Measurements from ENCODE around the gene VASP. TPM values are rescaled to one million over a fixed set of nuclear protein-coding genes. Genes with fewer than 3 reads are reported as not detected.

Gene VASP
- 42.5 and 42.9 TPM in 2 replicates for total RNA-seq

GRCh38 chr19:45506989-45507871 is at the start of gene VASP:
Gene VASP, plus strand, starts transcription at chr19:45507479. Its CDS starts 293 bp downstream, at chr19:45507772.

DNA sequence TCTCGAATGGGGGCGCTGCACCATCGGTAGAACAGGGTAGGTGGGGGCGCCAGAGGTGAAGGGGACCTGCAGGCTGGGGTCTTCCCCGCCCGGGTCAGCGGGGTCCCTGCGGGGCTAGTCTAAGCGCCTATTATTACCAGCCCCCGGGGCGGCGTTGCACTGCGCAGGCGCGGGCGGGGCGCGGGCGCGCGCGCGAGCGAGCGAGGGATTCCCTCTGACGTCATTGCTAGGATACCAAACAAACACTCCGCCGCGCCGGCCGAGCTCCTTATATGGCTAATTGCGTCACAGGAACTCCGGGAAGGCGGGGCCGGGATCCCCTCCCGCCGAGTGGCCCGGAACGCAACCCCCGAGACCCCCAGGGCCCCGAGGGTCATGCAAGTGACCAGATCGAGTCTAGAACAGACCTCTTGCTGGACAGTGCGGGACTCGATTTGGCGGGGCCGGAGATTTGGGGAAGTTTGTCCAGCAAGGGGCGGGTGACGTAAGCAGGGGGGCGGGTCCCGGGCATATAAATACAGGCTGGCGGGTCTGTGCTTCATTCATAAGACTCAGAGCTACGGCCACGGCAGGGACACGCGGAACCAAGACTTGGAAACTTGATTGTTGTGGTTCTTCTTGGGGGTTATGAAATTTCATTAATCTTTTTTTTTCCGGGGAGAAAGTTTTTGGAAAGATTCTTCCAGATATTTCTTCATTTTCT is 39.7 kb upstream of the VASP start, which contains the start of gene FOSB:
Gene FOSB, plus strand, starts transcription at position 541 of the 703 bp plus-strand sequence. CDS start 591 bp downstream, outside the sequence.

GRCh38 chr19:45498411-45499195 is 8.7 kb upstream of the VASP start, which contains the start of gene PPM1N:
Gene PPM1N, plus strand, starts transcription at chr19:45498443. Its CDS starts 30 bp downstream, at chr19:45498473.

Other genes with a start within 250 kb of the VASP start
- not detected in 2 replicates for gene CKM, start 184.6 kb upstream of the VASP start, total RNA-seq
- gene KLC3, start 166.7 kb upstream of the VASP start, total RNA-seq: not detected in 2 replicates
- gene ERCC2, start 136.9 kb upstream of the VASP start, total RNA-seq: 12.6 and 19.2 TPM in 2 replicates
- gene PPP1R13L, start 102.4 kb upstream of the VASP start, total RNA-seq: 2.3 and 3.8 TPM in 2 replicates
- gene POLR1G, start 100.8 kb upstream of the VASP start, total RNA-seq: 4.3 and 7.3 TPM in 2 replicates
- 62.0 and 67.8 TPM in 2 replicates for gene ERCC1, start 83.6 kb upstream of the VASP start, total RNA-seq
- gene FOSB, start 39.5 kb upstream of the VASP start, total RNA-seq: 41.1 and 43.9 TPM in 2 replicates
- gene RTN2, start 10.4 kb upstream of the VASP start, total RNA-seq: 6.5 and 19.5 TPM in 2 replicates
- gene PPM1N, start 9.0 kb upstream of the VASP start, total RNA-seq: 0.44 and 3.5 TPM in 2 replicates
- 9.1 and 12.1 TPM in 2 replicates for gene OPA3, start 77.3 kb downstream of the VASP start, total RNA-seq
- gene GPR4, start 94.7 kb downstream of the VASP start, total RNA-seq: 1.8 TPM in 2 replicates
- 20.5 and 31.9 TPM in 2 replicates for gene EML2, start 131.9 kb downstream of the VASP start, total RNA-seq
- 0.44 TPM in 1 of 2 replicates, not detected in the other for gene GIPR, start 160.7 kb downstream of the VASP start, total RNA-seq
- 212 and 276 TPM in 2 replicates for gene SNRPD2, start 184.5 kb downstream of the VASP start, total RNA-seq
- 8.9 and 10.8 TPM in 2 replicates for gene QPCTL, start 185.2 kb downstream of the VASP start, total RNA-seq
- 8.4 and 10.4 TPM in 2 replicates for gene FBXO46, start 223.4 kb downstream of the VASP start, total RNA-seq
- gene MEIOSIN, start 226.0 kb downstream of the VASP start, total RNA-seq: not detected in 2 replicates